ENCODE measurements around the gene FYN. TPM values are rescaled to one million over a fixed set of nuclear protein-coding genes. Genes with fewer than 3 reads are reported as not detected.

Gene FYN
- total RNA-seq, 1 experiment from 2014 or later = 7.2 TPM

- no TSS peak for BruUV-seq (replicated peaks)
- H3K9me3 ChIP-seq = no peaks in the 10 kb centered on the region
- no peak overlapping the region for H3K27ac Mint-ChIP-seq (ENCODE audit: unreplicated experiment)
- H3K36me3 Mint-ChIP-seq (ENCODE audit: insufficient read depth, unreplicated experiment) = peaks cover 6% of the 10 kb centered on the region
- intact Hi-C loops (cut with micrococcal nuclease; ENCODE audit: unreplicated experiment) = no loop called here
- H3K4me3 ChIP-seq (ENCODE audit: low read depth, low read length) = no peak overlapping the region
- ChIA-PET POLR2A (no interaction called here), CTCF (no interaction called here)
- H3K4me3 Mint-ChIP-seq (ENCODE audit: unreplicated experiment) = no peak overlapping the region
- H3K4me1 Mint-ChIP-seq (ENCODE audit: low read depth, unreplicated experiment) = no peaks in the 10 kb centered on the region
- H3K27me3 ChIP-seq (replicated peaks; ENCODE audit: control insufficient read depth, insufficient read depth, low read length) = no peaks in the 10 kb centered on the region
- DNase-seq = peak in 1 of 2 experiments; percentile 5
- no peaks in the 10 kb centered on the region for H3K9me3 Mint-ChIP-seq (ENCODE audit: unreplicated experiment)
- TF ChIP-seq, protein P1, sequence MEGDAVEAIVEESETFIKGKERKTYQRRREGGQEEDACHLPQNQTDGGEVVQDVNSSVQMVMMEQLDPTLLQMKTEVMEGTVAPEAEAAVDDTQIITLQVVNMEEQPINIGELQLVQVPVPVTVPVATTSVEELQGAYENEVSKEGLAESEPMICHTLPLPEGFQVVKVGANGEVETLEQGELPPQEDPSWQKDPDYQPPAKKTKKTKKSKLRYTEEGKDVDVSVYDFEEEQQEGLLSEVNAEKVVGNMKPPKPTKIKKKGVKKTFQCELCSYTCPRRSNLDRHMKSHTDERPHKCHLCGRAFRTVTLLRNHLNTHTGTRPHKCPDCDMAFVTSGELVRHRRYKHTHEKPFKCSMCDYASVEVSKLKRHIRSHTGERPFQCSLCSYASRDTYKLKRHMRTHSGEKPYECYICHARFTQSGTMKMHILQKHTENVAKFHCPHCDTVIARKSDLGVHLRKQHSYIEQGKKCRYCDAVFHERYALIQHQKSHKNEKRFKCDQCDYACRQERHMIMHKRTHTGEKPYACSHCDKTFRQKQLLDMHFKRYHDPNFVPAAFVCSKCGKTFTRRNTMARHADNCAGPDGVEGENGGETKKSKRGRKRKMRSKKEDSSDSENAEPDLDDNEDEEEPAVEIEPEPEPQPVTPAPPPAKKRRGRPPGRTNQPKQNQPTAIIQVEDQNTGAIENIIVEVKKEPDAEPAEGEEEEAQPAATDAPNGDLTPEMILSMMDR (IDR thresholded peaks at IDR 0.05; ENCODE audit: insufficient read depth in 1 of 2, low read depth in 1 of 2, low read length in 1 of 2, severe bottlenecking in 1 of 2, unreplicated experiment in 1 of 2) = no peak
- H3K27me3 Mint-ChIP-seq (ENCODE audit: insufficient read depth, unreplicated experiment) = no peaks in the 10 kb centered on the region
- peaks cover 21% of the 10 kb centered on the region for H3K4me1 ChIP-seq
- H3K36me3 ChIP-seq (ENCODE audit: control insufficient read depth, insufficient read depth, low read length) = no peaks in the 10 kb centered on the region
Observed at GRCh38 chr6:111845441-111845871, 27.8 kb downstream of the FYN start.

GRCh38 chr6:111844921-111845320 is 28.3 kb downstream of the FYN start:
- ChIA-PET CTCF (no interaction called here), POLR2A (no interaction called here)
- H3K4me3 ChIP-seq (ENCODE audit: low read depth, low read length) = no peak overlapping the region
- Mint-ChIP-seq H3K4me3 (ENCODE audit: unreplicated experiment) (no peak overlapping the region), H3K4me1 (ENCODE audit: low read depth, unreplicated experiment) (no peaks in the 10 kb centered on the region), H3K27ac (ENCODE audit: unreplicated experiment) (no peak overlapping the region), H3K27me3 (ENCODE audit: insufficient read depth, unreplicated experiment) (no peaks in the 10 kb centered on the region), H3K36me3 (ENCODE audit: insufficient read depth, unreplicated experiment) (peaks cover 5% of the 10 kb centered on the region), H3K9me3 (ENCODE audit: unreplicated experiment) (no peaks in the 10 kb centered on the region)
- no peak for DNase-seq
- no peaks in the 10 kb centered on the region for H3K36me3 ChIP-seq (ENCODE audit: control insufficient read depth, insufficient read depth, low read length)
- intact Hi-C loops (cut with micrococcal nuclease; ENCODE audit: unreplicated experiment) = no loop called here
- peaks cover 21% of the 10 kb centered on the region for H3K4me1 ChIP-seq
- TF ChIP-seq, protein P1 (IDR thresholded peaks at IDR 0.05; ENCODE audit: insufficient read depth in 1 of 2, low read depth in 1 of 2, low read length in 1 of 2, severe bottlenecking in 1 of 2, unreplicated experiment in 1 of 2) = no peak
- BruUV-seq (replicated peaks) = no TSS peak
- no peaks in the 10 kb centered on the region for H3K27me3 ChIP-seq (replicated peaks; ENCODE audit: control insufficient read depth, insufficient read depth, low read length)
- no peaks in the 10 kb centered on the region for H3K9me3 ChIP-seq

DNA sequence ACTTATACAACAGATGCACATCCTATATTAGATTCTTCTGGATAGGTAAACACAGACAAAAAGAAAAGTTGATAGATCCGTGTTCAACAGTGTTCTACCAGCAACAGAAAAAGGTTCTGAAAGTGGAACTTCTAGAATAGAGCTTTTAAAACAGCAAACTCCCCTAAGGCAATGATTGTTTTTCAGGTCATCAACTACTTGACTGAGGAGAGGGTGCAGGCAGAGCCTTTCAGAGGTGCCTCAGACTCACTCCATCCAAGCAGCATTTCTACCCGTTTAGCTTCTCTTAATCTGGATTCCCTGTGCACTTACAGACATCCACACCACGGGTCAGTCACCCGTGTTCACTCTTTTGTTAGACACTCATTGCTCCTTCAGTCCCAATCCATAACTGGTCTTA is 28.9 kb downstream of the FYN start:
- ChIA-PET CTCF (no interaction called here), POLR2A (no interaction called here)
- Histone ChIP-seq H3K36me3 (ENCODE audit: control insufficient read depth, insufficient read depth, low read length) (no peaks in the 10 kb centered on the region), H3K9me3 (no peaks in the 10 kb centered on the region), H3K27me3 (replicated peaks; ENCODE audit: control insufficient read depth, insufficient read depth, low read length) (no peaks in the 10 kb centered on the region), H3K4me3 (ENCODE audit: low read depth, low read length) (no peak overlapping the region), H3K4me1 (peaks cover 21% of the 10 kb centered on the region)
- Mint-ChIP-seq H3K36me3 (ENCODE audit: insufficient read depth, unreplicated experiment) (no peaks in the 10 kb centered on the region), H3K4me3 (ENCODE audit: unreplicated experiment) (no peak overlapping the region), H3K27me3 (ENCODE audit: insufficient read depth, unreplicated experiment) (no peaks in the 10 kb centered on the region), H3K27ac (ENCODE audit: unreplicated experiment) (no peak overlapping the region), H3K9me3 (ENCODE audit: unreplicated experiment) (no peaks in the 10 kb centered on the region), H3K4me1 (ENCODE audit: low read depth, unreplicated experiment) (no peaks in the 10 kb centered on the region)
- DNase-seq = no peak
- no TSS peak for BruUV-seq (replicated peaks)
- intact Hi-C loops (cut with micrococcal nuclease; ENCODE audit: unreplicated experiment) = no loop called here
- TF ChIP-seq, protein P1 (IDR thresholded peaks at IDR 0.05; ENCODE audit: insufficient read depth in 1 of 2, low read depth in 1 of 2, low read length in 1 of 2, severe bottlenecking in 1 of 2, unreplicated experiment in 1 of 2) = no peak
